ENCODE measurements around the gene NPTXR.

Gene NPTXR

DNA sequence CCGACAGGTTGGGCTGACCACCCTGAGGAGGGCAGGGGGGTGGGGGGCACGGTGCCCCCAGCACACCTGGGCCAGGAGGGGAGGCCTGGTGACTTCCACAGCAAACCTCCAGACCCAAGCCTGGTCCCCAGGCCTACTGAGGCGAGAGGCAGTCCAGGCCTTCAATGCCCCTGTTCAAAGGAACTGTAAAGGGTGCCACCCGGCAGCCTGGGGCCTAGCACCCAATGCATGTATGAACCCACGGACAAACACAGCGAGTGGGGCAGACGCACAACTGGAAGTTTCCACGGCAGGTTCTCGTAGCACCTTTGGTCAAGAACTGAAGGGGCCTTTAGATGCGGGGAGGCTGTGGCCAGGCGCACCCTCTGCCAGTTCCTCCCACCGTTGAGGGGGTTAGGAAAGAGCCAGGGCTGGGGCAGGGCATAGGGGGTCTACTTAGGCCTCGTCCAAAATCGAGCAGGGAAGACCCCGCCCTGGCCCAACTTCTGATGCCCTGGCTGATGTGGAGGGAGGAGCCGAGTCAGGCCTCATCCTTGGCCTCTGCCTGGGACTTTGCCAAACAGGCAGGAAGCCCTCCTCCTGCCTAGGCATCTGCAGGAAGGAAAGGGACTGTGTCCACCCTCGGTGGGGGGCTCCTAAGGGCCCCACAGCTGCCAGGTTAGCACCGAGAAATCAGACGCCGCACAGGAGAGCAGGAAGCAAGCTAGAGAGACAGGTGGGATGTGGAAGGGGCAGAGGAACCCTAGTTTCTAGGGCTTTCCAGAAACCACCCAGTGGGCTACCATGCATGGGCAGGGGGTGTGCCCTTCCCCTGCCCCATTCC is 21.6 kb upstream of the NPTXR start:
- H3K4me3 ChIP-seq (ENCODE audit: low read depth, low read length), result no peak overlapping the region
- in situ Hi-C loops (cut with HindIII; ENCODE audit: low sequenced_read_pairs), result no loop called here
- TF ChIP-seq, protein P1, sequence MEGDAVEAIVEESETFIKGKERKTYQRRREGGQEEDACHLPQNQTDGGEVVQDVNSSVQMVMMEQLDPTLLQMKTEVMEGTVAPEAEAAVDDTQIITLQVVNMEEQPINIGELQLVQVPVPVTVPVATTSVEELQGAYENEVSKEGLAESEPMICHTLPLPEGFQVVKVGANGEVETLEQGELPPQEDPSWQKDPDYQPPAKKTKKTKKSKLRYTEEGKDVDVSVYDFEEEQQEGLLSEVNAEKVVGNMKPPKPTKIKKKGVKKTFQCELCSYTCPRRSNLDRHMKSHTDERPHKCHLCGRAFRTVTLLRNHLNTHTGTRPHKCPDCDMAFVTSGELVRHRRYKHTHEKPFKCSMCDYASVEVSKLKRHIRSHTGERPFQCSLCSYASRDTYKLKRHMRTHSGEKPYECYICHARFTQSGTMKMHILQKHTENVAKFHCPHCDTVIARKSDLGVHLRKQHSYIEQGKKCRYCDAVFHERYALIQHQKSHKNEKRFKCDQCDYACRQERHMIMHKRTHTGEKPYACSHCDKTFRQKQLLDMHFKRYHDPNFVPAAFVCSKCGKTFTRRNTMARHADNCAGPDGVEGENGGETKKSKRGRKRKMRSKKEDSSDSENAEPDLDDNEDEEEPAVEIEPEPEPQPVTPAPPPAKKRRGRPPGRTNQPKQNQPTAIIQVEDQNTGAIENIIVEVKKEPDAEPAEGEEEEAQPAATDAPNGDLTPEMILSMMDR (IDR thresholded peaks at IDR 0.05; ENCODE audit: low read depth, low read length), result no peak
- DNase-seq (ENCODE audit: low read depth, low spot score), result no peak

DNA sequence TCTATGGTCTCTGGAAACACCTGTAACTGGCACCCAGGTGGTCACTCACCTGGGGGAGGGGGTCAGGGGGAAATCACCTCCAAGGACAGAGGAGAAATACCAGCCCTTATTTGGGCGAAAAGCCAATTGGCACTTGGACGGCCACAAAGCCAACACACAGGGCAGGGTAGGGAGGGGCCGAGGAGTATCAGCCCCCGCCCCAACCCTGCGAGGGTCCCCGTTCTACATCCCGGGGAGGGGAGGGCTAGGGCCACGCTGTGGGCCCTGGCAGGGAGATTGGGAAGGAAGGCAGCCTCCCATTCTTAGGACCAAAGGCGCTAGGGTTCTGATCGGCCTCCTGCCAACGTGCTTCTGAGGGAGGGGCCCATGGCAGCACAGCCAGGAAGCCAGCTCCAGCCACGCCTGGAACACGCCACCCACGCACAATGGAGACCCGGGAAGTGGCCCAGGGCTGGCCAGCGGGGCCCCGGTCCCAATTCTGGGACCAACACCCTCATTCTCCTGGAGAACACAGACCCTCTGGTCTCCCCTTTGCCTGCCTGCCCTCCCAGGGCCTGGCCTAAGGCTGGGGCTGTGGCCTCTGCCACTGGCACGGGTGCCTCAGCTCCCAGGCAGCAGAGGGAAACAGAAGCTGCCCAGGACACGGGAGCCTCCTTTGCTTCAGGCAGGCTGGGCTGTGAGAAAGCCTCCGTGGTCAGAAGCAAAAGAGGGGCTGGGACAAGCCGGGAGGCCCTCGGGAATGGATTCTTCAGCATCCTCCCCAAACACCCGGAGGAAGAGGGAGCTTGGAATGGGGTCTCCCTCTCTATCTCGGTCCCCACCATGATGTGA is 20.7 kb upstream of the NPTXR start:
- in situ Hi-C loops (cut with HindIII; ENCODE audit: low sequenced_read_pairs), result no loop called here
- no peak for DNase-seq (ENCODE audit: low read depth, low spot score)
- TF ChIP-seq, protein P1 (IDR thresholded peaks at IDR 0.05; ENCODE audit: low read depth, low read length), result no peak
- H3K4me3 ChIP-seq (ENCODE audit: low read depth, low read length), result no peak overlapping the region

DNA sequence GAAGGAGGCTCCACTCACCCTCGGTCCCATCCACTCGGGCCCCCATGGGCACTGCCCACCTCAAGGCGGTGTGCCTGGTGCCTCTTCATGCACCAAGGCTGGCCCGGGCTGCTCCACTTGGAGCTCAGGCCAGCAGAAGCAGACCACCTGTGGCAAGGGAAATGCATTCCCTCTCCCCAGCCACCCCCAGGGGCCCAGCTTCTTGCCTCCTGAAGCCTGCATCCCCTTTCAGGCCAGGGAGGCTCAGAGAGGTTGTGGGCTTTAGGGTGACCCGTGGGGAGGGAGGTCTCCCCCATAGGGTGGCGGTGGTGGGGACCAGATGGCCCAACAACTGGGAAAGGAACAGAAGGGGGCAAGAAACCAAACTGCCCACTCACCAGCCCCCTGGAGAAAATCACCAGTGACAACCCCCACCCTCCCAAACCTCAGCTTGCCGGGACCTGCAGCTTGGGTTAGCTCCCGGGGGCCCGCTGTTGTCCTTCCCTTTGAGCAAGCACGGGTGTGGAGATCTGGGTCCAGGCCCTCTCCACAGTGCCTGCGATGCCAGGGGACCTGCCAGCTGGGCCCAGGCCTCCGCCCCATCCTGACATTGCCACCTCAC is 19.8 kb upstream of the NPTXR start:
- DNase-seq (ENCODE audit: low read depth, low spot score), result no peak
- in situ Hi-C loops (cut with HindIII; ENCODE audit: low sequenced_read_pairs), result no loop called here
- no peak overlapping the region for H3K4me3 ChIP-seq (ENCODE audit: low read depth, low read length)
- TF ChIP-seq, protein P1 (IDR thresholded peaks at IDR 0.05; ENCODE audit: low read depth, low read length), result no peak

DNA sequence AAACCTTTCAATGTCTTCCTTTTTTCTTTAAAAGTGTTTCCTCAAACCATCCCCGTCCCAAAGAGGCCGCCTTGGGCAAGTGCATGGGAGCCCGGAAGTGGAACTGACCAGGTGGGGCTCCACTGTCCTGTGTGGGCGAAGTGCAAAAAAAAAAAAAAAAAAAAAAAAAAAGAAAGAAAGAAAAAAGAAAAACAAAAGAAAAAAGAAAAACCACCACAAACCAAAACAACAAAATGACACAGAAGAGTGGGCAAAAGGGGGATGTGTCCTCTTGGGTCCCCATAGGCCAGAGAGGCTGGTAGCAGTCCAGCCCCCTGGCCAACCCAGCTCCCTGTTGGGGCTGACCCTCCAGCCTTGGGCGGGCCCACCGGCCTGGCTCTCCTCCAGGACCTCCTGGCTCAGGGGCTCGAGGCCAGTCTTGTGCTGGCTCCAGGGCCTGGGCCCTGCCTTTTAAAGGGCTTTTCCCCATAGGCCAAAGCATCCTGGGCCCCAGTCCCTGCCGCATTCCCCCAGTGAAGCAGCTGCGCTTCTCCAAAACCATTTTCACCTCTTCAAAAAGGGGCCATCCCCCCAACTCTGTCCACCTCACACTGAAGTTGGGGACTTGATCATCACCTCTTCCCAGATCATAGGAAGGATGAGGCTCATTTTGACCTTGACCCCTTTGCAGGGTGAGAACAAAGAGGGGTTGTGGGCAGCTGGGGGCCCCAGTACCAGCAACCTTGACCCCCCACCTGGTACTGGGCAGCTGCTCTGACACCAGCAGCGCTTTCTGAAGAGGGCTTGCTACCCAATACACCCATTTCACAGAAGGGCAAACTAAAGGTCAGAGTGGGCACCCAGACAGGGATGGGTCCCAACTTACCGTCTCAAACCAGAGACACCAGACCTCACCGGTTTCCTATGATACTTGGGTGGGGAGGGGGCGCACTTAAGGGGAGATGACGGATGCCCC is 18.8 kb upstream of the NPTXR start:
- TF ChIP-seq, protein P1 (IDR thresholded peaks at IDR 0.05; ENCODE audit: low read depth, low read length), result no peak
- in situ Hi-C loops (cut with HindIII; ENCODE audit: low sequenced_read_pairs), result no loop called here
- DNase-seq (ENCODE audit: low read depth, low spot score), result no peak
- H3K4me3 ChIP-seq (ENCODE audit: low read depth, low read length), result no peak overlapping the region

DNA sequence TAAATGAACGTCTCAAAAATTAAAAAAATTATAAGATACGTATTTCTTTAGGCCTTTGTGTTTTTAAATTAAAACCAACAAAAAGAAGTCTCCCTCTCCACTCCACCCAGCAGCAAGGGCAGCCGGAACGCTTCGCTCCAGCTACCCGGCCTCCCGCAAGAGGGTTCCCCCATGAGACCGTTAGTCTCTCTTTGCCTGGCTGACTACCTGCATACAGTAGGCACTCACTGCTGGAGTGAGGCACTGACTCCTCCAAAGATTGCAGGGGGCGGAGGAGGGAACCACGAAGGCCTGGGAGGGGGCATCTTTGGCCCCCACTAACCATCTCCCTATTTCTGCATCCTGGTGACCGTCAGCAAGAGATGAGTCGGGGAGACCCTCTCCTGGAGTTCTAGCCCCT is 18.1 kb upstream of the NPTXR start:
- in situ Hi-C loops (cut with HindIII; ENCODE audit: low sequenced_read_pairs), result no loop called here
- TF ChIP-seq, protein P1 (IDR thresholded peaks at IDR 0.05; ENCODE audit: low read depth, low read length), result no peak
- H3K4me3 ChIP-seq (ENCODE audit: low read depth, low read length), result no peak overlapping the region
- no peak for DNase-seq (ENCODE audit: low read depth, low spot score)

Measured in astrocyte of the spinal cord (primary cell).